Mesenchymal stem cell (in vitro differentiated cells and primary cell): Measurements from ENCODE around the gene ZC3H11A.

ENCODE experiments used
- DNase-seq: peaks from one replicate; pipeline ENCODE4 v3.0.0-alpha.2; 2013
- H2AFZ ChIP-seq: one replicate; pipeline ENCODE4 v1.6.1; 2013; ENCODE audit warnings: low read depth, mild to moderate bottlenecking, control low read depth, inconsistent platforms, low read length, moderate library complexity
- H2AK5ac ChIP-seq: 2 replicates; pipeline ENCODE4 v1.6.1; 2013; ENCODE audit warnings: low read length, moderate library complexity, mild to moderate bottlenecking, inconsistent platforms; ENCODE audit not compliant: severe bottlenecking
- H2BK120ac ChIP-seq: one replicate; pipeline ENCODE4 v1.6.1; 2013; ENCODE audit warnings: low read depth, mild to moderate bottlenecking, inconsistent platforms, low read length, moderate library complexity
- H2BK12ac ChIP-seq, 2 experiments: one replicate each; pipeline ENCODE4 v1.6.1; 2013; ENCODE audit warnings: inconsistent platforms in 2 of 2, low read length in 2 of 2, mild to moderate bottlenecking in 2 of 2, moderate library complexity in 2 of 2, control low read depth in 1 of 2
- H2BK15ac ChIP-seq: one replicate; pipeline ENCODE4 v1.6.1; 2013; ENCODE audit warnings: mild to moderate bottlenecking, low read depth, inconsistent platforms; ENCODE audit not compliant: poor library complexity, severe bottlenecking
- H2BK5ac ChIP-seq: 2 replicates; pipeline ENCODE4 v1.6.1; 2013; ENCODE audit warnings: low read depth, mild to moderate bottlenecking, low read length, control low read depth, inconsistent platforms; ENCODE audit not compliant: poor library complexity, severe bottlenecking
- H3K14ac ChIP-seq, 2 experiments: one replicate each; pipeline ENCODE4 v1.6.1; 2013; ENCODE audit warnings: inconsistent platforms in 2 of 2, low read length in 2 of 2, control low read depth in 1 of 2, mild to moderate bottlenecking in 1 of 2, moderate library complexity in 1 of 2
- H3K18ac ChIP-seq, 2 experiments: one replicate each; pipeline ENCODE4 v1.6.1; 2013; ENCODE audit warnings: inconsistent platforms in 2 of 2, low read length in 2 of 2, control low read depth in 1 of 2, low read depth in 1 of 2, mild to moderate bottlenecking in 1 of 2
- H3K23ac ChIP-seq, 2 experiments: one replicate each; pipeline ENCODE4 v1.6.1; 2013; ENCODE audit warnings: inconsistent platforms in 2 of 2, low read length in 2 of 2, mild to moderate bottlenecking in 2 of 2, moderate library complexity in 2 of 2, control low read depth in 1 of 2
- H3K27ac ChIP-seq: 2 replicates; pipeline ENCODE4 v1.5.1; 2013; ENCODE audit warnings: mild to moderate bottlenecking, moderate library complexity, low read length, control low read depth, inconsistent platforms; ENCODE audit not compliant: poor library complexity, severe bottlenecking
- H3K27me3 ChIP-seq, 2 experiments: 2 replicates each; pipeline versions ENCODE4 v1.6.1 to v1.7.0; 2013; ENCODE audit warnings: low read length in 2 of 2, mild to moderate bottlenecking in 2 of 2, moderate library complexity in 2 of 2, control low read depth in 1 of 2, inconsistent platforms in 1 of 2; ENCODE audit not compliant: control insufficient read depth in 1 of 2, insufficient read depth in 1 of 2
- H3K36me3 ChIP-seq, 2 experiments: 2 replicates each; pipeline versions ENCODE4 v1.6.1 to v1.7.0; 2013; ENCODE audit warnings: low read length in 2 of 2, control low read depth in 1 of 2, inconsistent platforms in 1 of 2, low read depth in 1 of 2, mild to moderate bottlenecking in 1 of 2; ENCODE audit not compliant: insufficient read depth in 2 of 2, control insufficient read depth in 1 of 2
- H3K4ac ChIP-seq, 2 experiments: one replicate each; pipeline ENCODE4 v1.6.1; 2013; ENCODE audit warnings: inconsistent platforms in 2 of 2, low read length in 2 of 2, mild to moderate bottlenecking in 2 of 2, moderate library complexity in 2 of 2, control low read depth in 1 of 2, low read depth in 1 of 2
- H3K4me1 ChIP-seq: 2 replicates; pipeline ENCODE4 v1.6.1; 2013; ENCODE audit warnings: low read depth, low read length, control low read depth; ENCODE audit not compliant: control insufficient read depth, insufficient read depth
- H3K4me2 ChIP-seq: 2 replicates; pipeline ENCODE4 v1.6.1; 2013; ENCODE audit warnings: low read length, mild to moderate bottlenecking, inconsistent platforms; ENCODE audit not compliant: poor library complexity, severe bottlenecking
- H3K4me3 ChIP-seq, 2 experiments: 2 replicates each; pipeline versions ENCODE4 v1.5.1 to v1.7.0; 2013; ENCODE audit warnings: low read length in 2 of 2, mild to moderate bottlenecking in 2 of 2, control low read depth in 1 of 2, low read depth in 1 of 2; ENCODE audit not compliant: insufficient read depth in 1 of 2
- H3K79me1 ChIP-seq: replicated peaks from 2 replicates; pipeline ENCODE4 v1.6.1; 2013; ENCODE audit warnings: mild to moderate bottlenecking, control low read depth, low read length, inconsistent platforms; ENCODE audit not compliant: poor library complexity, severe bottlenecking
- H3K9ac ChIP-seq: 2 replicates; pipeline ENCODE4 v1.7.0; 2013; ENCODE audit warnings: mild to moderate bottlenecking, low read length, moderate library complexity
- H3K9me3 ChIP-seq: 2 replicates; pipeline ENCODE4 v1.7.0; 2013; ENCODE audit warnings: mild to moderate bottlenecking, low read length; ENCODE audit not compliant: control insufficient read depth
- H4K8ac ChIP-seq: one replicate; pipeline ENCODE4 v1.6.1; 2013; ENCODE audit warnings: inconsistent platforms, mild to moderate bottlenecking, low read length, moderate library complexity
- H4K91ac ChIP-seq: one replicate; pipeline ENCODE4 v1.6.1; 2013; ENCODE audit warnings: mild to moderate bottlenecking, low read length, inconsistent platforms
- WGBS: methylation state at CpG from one replicate; pipeline ENCODE4 v1.1.7; 2013; ENCODE audit warnings: mixed read lengths; 5-methylcytosine and 5-hydroxymethylcytosine counted together

The ZC3H11A gene

GRCh38 chr1:203807196-203807595, 11.8 kb downstream of the ZC3H11A start:
- Histone ChIP-seq H2BK5ac (no peak overlapping the region), H3K79me1 (no peaks in the 10 kb centered on the region), H2BK120ac (no peak overlapping the region), H3K9ac (peak overlapping the region; percentile 10), H3K14ac (no peak overlapping the region), H2AFZ (no peak overlapping the region), H3K27me3 (no peaks in the 10 kb centered on the region), H4K8ac (no peak overlapping the region), H3K18ac (no peak overlapping the region), H3K4me3 (no peak overlapping the region), H3K23ac (no peak overlapping the region), H4K91ac (no peak overlapping the region), H3K36me3 (peaks cover 27 to 60% of the 10 kb centered on the region in 2 experiments), H3K4me2 (no peak overlapping the region), H2BK15ac (no peak overlapping the region), H3K9me3 (no peaks in the 10 kb centered on the region), H2AK5ac (no peak overlapping the region), H3K4ac (no peak overlapping the region), H2BK12ac (no peak overlapping the region), H3K4me1 (peaks cover 2% of the 10 kb centered on the region), H3K27ac (no peak overlapping the region)
- DNase-seq: no peak
- 96% methylated on average over 2 of the region's 2 CpGs for WGBS

- H2AK5ac ChIP-seq: no peak overlapping the region
- no peak overlapping the region for H3K9ac ChIP-seq
- no peak overlapping the region for H3K18ac ChIP-seq
- no peak overlapping the region for H2BK120ac ChIP-seq
- DNase-seq: no peak
- no peaks in the 10 kb centered on the region for H3K27me3 ChIP-seq
- H4K8ac ChIP-seq: no peak overlapping the region
- H3K23ac ChIP-seq: no peak overlapping the region
- H2BK5ac ChIP-seq: no peak overlapping the region
- no peak overlapping the region for H4K91ac ChIP-seq
- no peak overlapping the region for H3K27ac ChIP-seq
- no peak overlapping the region for H2BK15ac ChIP-seq
- WGBS: 100% methylated on average over 2 of the region's 2 CpGs
- no peaks in the 10 kb centered on the region for H3K4me1 ChIP-seq
- H3K4me3 ChIP-seq: no peak overlapping the region
- H3K14ac ChIP-seq: no peak overlapping the region
- no peak overlapping the region for H2AFZ ChIP-seq
- H3K4ac ChIP-seq: no peak overlapping the region
- peaks cover 23 to 78% of the 10 kb centered on the region in 2 experiments for H3K36me3 ChIP-seq
- peaks cover 5% of the 10 kb centered on the region for H3K79me1 ChIP-seq
- H2BK12ac ChIP-seq: no peak overlapping the region
- no peak overlapping the region for H3K4me2 ChIP-seq
- no peaks in the 10 kb centered on the region for H3K9me3 ChIP-seq
Measured at GRCh38 chr1:203813581-203814341, 18.3 kb downstream of the ZC3H11A start.

GRCh38 chr1:203818399-203818798, 23.0 kb downstream of the ZC3H11A start:
- no peak overlapping the region for H3K18ac ChIP-seq
- no peak overlapping the region for H2AFZ ChIP-seq
- H3K79me1 ChIP-seq: peaks cover 7% of the 10 kb centered on the region
- H2BK5ac ChIP-seq: no peak overlapping the region
- H3K36me3 ChIP-seq: peaks cover 45 to 91% of the 10 kb centered on the region in 2 experiments
- no peak overlapping the region for H3K9ac ChIP-seq
- H3K23ac ChIP-seq: no peak overlapping the region
- H3K4me3 ChIP-seq: no peak overlapping the region
- H4K91ac ChIP-seq: no peak overlapping the region
- WGBS: 98% methylated on average over 5 of the region's 6 CpGs
- no peaks in the 10 kb centered on the region for H3K9me3 ChIP-seq
- H3K27ac ChIP-seq: no peak overlapping the region
- no peak overlapping the region for H3K4me2 ChIP-seq
- H2BK12ac ChIP-seq: no peak overlapping the region
- no peak overlapping the region for H2AK5ac ChIP-seq
- H4K8ac ChIP-seq: no peak overlapping the region
- no peak overlapping the region for H3K4ac ChIP-seq
- H3K27me3 ChIP-seq: no peaks in the 10 kb centered on the region
- H2BK120ac ChIP-seq: no peak overlapping the region
- H3K14ac ChIP-seq: no peak overlapping the region
- no peak for DNase-seq
- H2BK15ac ChIP-seq: no peak overlapping the region
- H3K4me1 ChIP-seq: no peaks in the 10 kb centered on the region

GRCh38 chr1:203823306-203823705, 27.9 kb downstream of the ZC3H11A start:
- 100% methylated on average over 1 of the region's 1 CpG for WGBS
- Histone ChIP-seq H3K36me3 (peaks cover 40 to 89% of the 10 kb centered on the region in 2 experiments), H3K9me3 (no peaks in the 10 kb centered on the region), H3K27ac (no peak overlapping the region), H3K4ac (no peak overlapping the region), H3K79me1 (peaks cover 3% of the 10 kb centered on the region), H3K18ac (no peak overlapping the region), H4K91ac (no peak overlapping the region), H2AK5ac (no peak overlapping the region), H3K4me3 (no peak overlapping the region), H3K27me3 (no peaks in the 10 kb centered on the region), H4K8ac (no peak overlapping the region), H3K23ac (no peak overlapping the region), H3K9ac (no peak overlapping the region), H2BK15ac (no peak overlapping the region), H3K14ac (no peak overlapping the region), H2BK5ac (no peak overlapping the region), H3K4me2 (no peak overlapping the region), H3K4me1 (no peaks in the 10 kb centered on the region), H2BK12ac (no peak overlapping the region), H2BK120ac (no peak overlapping the region), H2AFZ (no peak overlapping the region)
- DNase-seq: no peak
